ENCODE results near the gene ZNF568.

ZNF568 gene

GRCh38 chr19:36997843-36998235, 81.7 kb downstream of the ZNF568 start:
- no peak for DNase-seq (ENCODE audit: low read depth, low spot score)

DNA sequence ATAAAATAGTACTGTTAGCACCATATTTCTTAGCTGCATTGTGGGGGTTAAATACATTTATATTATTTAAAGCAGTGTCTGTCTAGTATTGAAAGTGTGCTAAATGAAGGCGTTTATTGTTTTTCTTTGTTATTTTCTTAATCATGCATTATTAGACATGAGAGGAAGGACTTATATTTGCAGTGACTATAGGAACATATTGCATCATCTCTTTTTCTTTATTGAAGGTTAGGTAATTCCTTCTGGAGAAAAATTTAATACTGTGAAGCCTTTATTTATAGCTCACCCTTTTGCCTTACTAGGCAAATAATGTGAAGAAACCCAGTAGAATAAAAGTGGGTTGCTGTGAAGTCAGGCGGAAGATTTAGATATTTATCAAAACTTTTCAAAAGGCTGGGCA, 83.2 kb downstream of the ZNF568 start:
- DNase-seq (ENCODE audit: low read depth, low spot score), result no peak

DNA sequence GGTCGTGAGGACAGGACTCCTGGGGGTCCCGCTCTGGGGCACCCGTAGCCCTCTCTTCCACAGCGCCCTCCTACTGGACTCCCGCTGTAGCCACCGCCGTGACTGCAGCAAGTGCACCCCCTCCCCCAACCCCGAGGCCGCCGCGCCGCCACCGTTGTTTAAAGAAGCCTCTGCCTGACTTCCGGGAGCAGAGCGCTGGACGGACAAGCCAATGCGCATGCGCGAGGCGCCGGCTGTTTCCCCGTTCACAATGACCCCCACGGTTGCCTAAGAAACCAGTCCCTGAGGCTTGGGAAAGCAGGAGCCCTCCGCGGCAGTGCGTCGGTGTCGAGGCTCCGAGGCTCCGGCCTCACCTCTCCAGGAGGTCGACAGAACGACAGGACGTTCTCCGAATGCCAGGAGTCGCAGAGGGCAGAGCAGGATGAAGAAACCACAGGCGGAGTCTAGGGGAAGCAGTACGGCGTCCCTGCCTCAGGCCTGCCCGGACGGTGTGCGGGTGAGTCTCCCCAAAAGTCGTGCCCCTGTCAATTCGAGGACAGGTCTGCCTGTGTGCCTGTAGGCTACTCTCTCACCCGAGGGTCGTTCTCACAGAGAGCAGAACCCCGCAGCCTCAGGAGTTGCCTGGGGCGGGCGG, 91.6 kb downstream of the ZNF568 start:
- no peak for DNase-seq (ENCODE audit: low read depth, low spot score)

- DNase-seq (ENCODE audit: low read depth, low spot score), result no peak
Measured at GRCh38 chr19:37009871-37010270, 93.7 kb downstream of the ZNF568 start.

DNA sequence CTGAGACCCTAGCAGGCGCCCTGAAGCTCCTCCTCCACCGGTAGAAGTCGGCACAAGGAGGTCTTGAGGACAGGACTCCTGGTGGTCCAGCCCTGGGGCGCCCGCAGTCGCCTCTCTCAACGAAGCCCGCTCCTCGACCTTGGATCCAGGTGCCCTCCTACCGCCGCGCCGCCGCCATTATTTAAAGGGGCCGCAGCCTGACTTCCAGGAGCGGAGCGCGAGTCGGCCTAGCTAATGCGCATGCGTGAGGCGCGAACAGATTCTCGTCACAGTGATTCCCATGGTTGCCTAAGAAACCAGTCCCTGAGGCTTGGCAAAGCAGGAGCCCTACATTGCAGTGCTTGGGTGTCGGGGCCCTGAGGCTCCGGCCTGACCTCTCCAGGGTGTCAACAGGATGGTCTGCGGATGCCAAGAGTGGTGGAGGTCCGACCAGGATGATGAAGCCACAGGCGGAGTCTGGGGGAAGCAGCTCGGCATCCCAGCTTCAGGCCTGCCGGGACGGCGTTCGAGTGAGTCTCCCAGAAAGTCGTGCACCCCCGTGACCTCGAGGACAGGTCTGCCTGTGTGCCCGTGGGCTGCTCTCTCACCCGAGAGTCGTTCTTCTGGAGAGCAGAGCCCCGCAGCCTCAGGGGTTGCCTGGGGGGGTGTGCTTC, 96.1 kb downstream of the ZNF568 start:
- no peak for DNase-seq (ENCODE audit: low read depth, low spot score)

DNA sequence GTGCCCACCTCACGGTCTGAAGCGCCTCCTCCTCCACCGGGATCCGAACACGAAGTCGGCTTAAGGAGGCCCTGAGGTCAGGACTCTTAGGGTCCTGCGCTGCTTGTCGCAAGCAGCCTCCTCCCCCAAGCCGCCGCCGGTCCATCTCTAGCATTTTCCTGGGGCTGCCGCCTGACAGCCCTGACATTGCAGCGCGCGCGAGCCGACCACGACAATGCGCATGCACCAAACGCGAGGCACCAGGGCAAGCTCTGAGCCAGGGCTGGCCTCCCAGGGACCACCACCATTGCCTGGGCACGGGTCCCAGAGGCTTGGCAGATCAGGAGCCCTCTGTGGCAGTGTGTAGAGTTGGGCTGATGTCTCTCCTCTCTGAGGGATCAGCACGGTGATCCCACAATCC, 98.3 kb downstream of the ZNF568 start:
- DNase-seq (ENCODE audit: low read depth, low spot score), result no peak

GRCh38 chr19:37045140-37045539, 129.0 kb downstream of the ZNF568 start:
- DNase-seq (ENCODE audit: low read depth, low spot score), result no peak
